Caco-2 (cell line): ENCODE results near the gene ZFP1. TPM values are rescaled to one million over a fixed set of nuclear protein-coding genes. Genes with fewer than 3 reads are reported as not detected.

Experiments used
- BruUV-seq: library from RNA; stranded (reverse); fragments of 400-500 nt; replicated peaks from 2 replicates; lab custom pipeline; 2021; lab: Mats Ljungman, UMichigan
- CTCF ChIA-PET: fragments of 300-600 bp; sonication (Branson Sonifier 250); formaldehyde crosslinking; loops from one replicate; lab custom pipeline; 2022; ENCODE audit warnings: antibody characterized with exemption; lab: Charles Lee
- POLR2A ChIA-PET: fragments of 300-600 bp; sonication (Branson Sonifier 250); formaldehyde crosslinking; loops from one replicate; lab custom pipeline; 2022; ENCODE audit warnings: antibody characterized with exemption; lab: Charles Lee
- DNase-seq, 2 experiments: peaks; one replicate each; pipeline versions ENCODE4 v3.0.0 to v3.0.0-alpha.2; 2020 to 2022
- H3K27me3 ChIP-seq: replicated peaks from 2 replicates; pipeline ENCODE4 v1.6.0; 2011; ENCODE audit warnings: low read length; ENCODE audit not compliant: control insufficient read depth, insufficient read depth
- H3K36me3 ChIP-seq: 2 replicates; pipeline ENCODE4 v1.5.1; 2011; ENCODE audit warnings: low read length; ENCODE audit not compliant: control insufficient read depth, insufficient read depth
- H3K4me1 ChIP-seq: fragments of 250-450 bp; sonication (Bioruptor Pico); 2 replicates; pipeline ENCODE4 v1.5.1; 2020; ENCODE audit warnings: mild to moderate bottlenecking
- H3K4me3 ChIP-seq: 2 replicates; pipeline ENCODE4 v1.5.1; 2011; ENCODE audit warnings: low read depth, mild to moderate bottlenecking, control low read depth, low read length
- H3K9me3 ChIP-seq: fragments of 250-450 bp; sonication (Bioruptor Pico); 2 replicates; pipeline ENCODE4 v1.5.1; 2020; ENCODE audit warnings: mild to moderate bottlenecking, moderate library complexity
- H3K27ac Mint-ChIP-seq: one replicate; pipeline ENCODE4 v1.8.0; 2022; ENCODE audit warnings: mixed read lengths; ENCODE audit not compliant: unreplicated experiment
- H3K27me3 Mint-ChIP-seq: one replicate; pipeline ENCODE4 v1.8.0; 2022; ENCODE audit warnings: mixed read lengths; ENCODE audit not compliant: insufficient read depth, unreplicated experiment
- H3K36me3 Mint-ChIP-seq: one replicate; pipeline ENCODE4 v1.8.0; 2022; ENCODE audit warnings: mild to moderate bottlenecking, mixed read lengths; ENCODE audit not compliant: insufficient read depth, unreplicated experiment
- H3K4me1 Mint-ChIP-seq: one replicate; pipeline ENCODE4 v1.8.0; 2022; ENCODE audit warnings: low read depth, mixed read lengths; ENCODE audit not compliant: unreplicated experiment
- H3K4me3 Mint-ChIP-seq: one replicate; pipeline ENCODE4 v1.8.0; 2022; ENCODE audit warnings: mild to moderate bottlenecking, moderate library complexity, mixed read lengths; ENCODE audit not compliant: unreplicated experiment
- H3K9me3 Mint-ChIP-seq: one replicate; pipeline ENCODE4 v1.8.0; 2022; ENCODE audit warnings: mixed read lengths; ENCODE audit not compliant: unreplicated experiment
- intact Hi-C: fragments of 100-400 bp; cut with micrococcal nuclease; formaldehyde crosslinking; loops from one replicate; pipeline ENCODE4 v1.10.0; 2022; ENCODE audit not compliant: unreplicated experiment
- total RNA-seq: library from RNA; stranded (reverse); gene quantifications from 2 replicates; pipeline ENCODE4 v1.2.3, GENCODE V29; 2022
- TF ChIP-seq, protein P1 (sequence below), 2 experiments: fragments of 200-600 bp in 1 of 2; IDR thresholded peaks; 1 replicate in 1 of 2; 2 replicates in 1 of 2; pipeline versions ENCODE4 v1.5.1 to v1.8.0; 2011 to 2022; ENCODE audit warnings: antibody characterized with exemption in 1 of 2, control low read depth in 1 of 2, inconsistent platforms in 1 of 2, low read depth in 1 of 2, low read length in 1 of 2, mild to moderate bottlenecking in 1 of 2, moderate library complexity in 1 of 2; ENCODE audit not compliant: insufficient read depth in 1 of 2, severe bottlenecking in 1 of 2, unreplicated experiment in 1 of 2

Gene ZFP1
- total RNA-seq, 1 experiment from 2014 or later = 11.4 TPM

DNA sequence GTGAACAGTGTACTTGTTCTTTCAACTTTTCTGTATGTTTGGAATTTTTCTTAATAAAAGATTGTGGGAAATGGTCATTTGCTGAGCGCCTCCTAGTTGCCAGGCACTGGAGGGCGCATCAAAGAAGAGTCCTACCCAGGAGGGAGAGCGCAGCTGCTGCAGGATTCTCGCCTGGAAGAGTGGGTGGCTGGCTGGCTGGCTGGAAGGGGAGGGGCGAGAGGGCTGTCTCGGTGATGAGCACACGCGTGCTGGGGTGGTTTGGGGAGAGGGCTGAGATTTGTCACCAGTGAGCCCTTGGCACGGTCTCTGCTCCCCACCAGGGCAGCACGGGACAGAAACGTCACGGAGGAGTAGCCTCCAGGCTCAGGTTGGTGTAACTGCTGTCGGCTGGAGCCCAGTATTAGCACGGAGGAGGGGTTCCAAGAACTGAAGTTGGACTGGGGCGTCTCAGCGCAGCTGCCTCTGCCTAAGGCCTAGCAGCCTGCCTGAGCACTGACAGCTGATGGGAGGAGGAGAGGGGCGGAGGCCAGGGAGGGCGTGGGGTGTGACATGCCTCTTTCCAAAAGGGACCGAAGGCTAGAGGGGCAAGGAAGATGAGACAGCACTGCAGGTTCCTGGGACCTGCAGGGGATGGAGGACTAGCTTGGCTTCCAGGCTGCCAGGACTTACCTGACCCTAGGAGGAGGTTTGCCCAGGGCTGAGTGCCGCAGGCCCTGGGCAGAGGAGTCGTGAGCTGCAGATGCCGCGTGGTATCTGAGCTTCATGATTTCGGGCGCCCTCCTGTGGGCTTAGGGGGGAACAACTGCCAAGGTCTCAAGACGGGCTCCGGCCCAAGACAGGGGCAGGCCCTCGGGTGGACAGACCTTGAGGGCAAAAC, 37.4 kb upstream of the ZFP1 start:
- Mint-ChIP-seq H3K4me3 (peak overlapping the region; percentile 32), H3K27me3 (no peaks in the 10 kb centered on the region), H3K27ac (peak overlapping the region; percentile 84), H3K4me1 (peaks cover 37% of the 10 kb centered on the region), H3K9me3 (no peaks in the 10 kb centered on the region), H3K36me3 (peaks cover 57% of the 10 kb centered on the region)
- CTCF ChIA-PET = interaction anchor here (0.6 to 3.9 kb wide), 27 partner anchors 9 to 600 kb away, joined by 3 to 112 read pairs (median 4); partner anchors contain the start of genes FA2H, WDR59 and ZNRF1
- Histone ChIP-seq H3K4me3 (no peak overlapping the region), H3K27me3 (no peaks in the 10 kb centered on the region), H3K4me1 (peaks cover 18% of the 10 kb centered on the region), H3K9me3 (no peaks in the 10 kb centered on the region), H3K36me3 (peaks cover 3% of the 10 kb centered on the region; the same call in 1 of the 2 replicates)
- POLR2A ChIA-PET = interaction anchor here (0.7 to 1.0 kb wide), 3 partner anchors 112 to 126 kb away, joined by 3 to 5 read pairs (median 5); partner anchors contain the start of genes WDR59 and ZNRF1
- no TSS peak for BruUV-seq
- TF ChIP-seq, protein P1, sequence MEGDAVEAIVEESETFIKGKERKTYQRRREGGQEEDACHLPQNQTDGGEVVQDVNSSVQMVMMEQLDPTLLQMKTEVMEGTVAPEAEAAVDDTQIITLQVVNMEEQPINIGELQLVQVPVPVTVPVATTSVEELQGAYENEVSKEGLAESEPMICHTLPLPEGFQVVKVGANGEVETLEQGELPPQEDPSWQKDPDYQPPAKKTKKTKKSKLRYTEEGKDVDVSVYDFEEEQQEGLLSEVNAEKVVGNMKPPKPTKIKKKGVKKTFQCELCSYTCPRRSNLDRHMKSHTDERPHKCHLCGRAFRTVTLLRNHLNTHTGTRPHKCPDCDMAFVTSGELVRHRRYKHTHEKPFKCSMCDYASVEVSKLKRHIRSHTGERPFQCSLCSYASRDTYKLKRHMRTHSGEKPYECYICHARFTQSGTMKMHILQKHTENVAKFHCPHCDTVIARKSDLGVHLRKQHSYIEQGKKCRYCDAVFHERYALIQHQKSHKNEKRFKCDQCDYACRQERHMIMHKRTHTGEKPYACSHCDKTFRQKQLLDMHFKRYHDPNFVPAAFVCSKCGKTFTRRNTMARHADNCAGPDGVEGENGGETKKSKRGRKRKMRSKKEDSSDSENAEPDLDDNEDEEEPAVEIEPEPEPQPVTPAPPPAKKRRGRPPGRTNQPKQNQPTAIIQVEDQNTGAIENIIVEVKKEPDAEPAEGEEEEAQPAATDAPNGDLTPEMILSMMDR (IDR thresholded peaks at IDR 0.05; ENCODE audit: insufficient read depth in 1 of 2, low read depth in 1 of 2, low read length in 1 of 2, severe bottlenecking in 1 of 2, unreplicated experiment in 1 of 2) = peak; percentile 85 to 93
- DNase-seq = peak; percentile 88 to 89
- intact Hi-C loops = loop anchor here (1.0 to 2.0 kb wide), 4 partner anchors 14 to 174 kb away; no protein-coding TSS in a partner anchor

DNA sequence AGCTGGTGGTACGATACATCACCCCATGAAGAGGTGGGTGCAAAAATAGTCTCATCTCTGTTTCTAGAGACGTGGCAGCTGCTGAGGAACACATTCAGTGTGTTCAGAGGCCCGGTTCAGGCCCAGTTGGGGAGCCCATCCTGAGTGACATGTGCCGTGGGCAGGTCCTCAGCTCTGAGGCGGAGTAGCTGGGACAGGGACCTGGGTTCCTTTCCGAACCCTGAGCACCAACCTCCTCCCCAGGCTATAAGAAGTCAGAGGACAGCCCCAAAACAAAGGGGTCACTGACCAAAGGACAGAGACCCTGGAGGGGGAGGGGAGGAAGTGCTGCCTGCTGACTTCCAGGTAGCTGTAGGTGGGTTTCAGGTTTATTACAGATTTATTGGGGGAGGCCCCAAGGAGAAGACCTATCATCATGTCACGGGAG, 36.8 kb upstream of the ZFP1 start:
- no TSS peak for BruUV-seq
- TF ChIP-seq, protein P1 (IDR thresholded peaks at IDR 0.05; ENCODE audit: insufficient read depth in 1 of 2, low read depth in 1 of 2, low read length in 1 of 2, severe bottlenecking in 1 of 2, unreplicated experiment in 1 of 2) = no peak
- H3K27ac Mint-ChIP-seq = peak overlapping the region; percentile 84
- Histone ChIP-seq H3K27me3 (no peaks in the 10 kb centered on the region), H3K4me1 (peaks cover 21% of the 10 kb centered on the region), H3K36me3 (0 out of 2 replicates have a peak, but pooled peaks cover 1% of the 10 kb centered on the region), H3K9me3 (no peaks in the 10 kb centered on the region), H3K4me3 (no peak overlapping the region)
- no peaks in the 10 kb centered on the region for H3K9me3 Mint-ChIP-seq
- no peak for DNase-seq
- POLR2A ChIA-PET = interaction anchor here (1.0 kb wide), 2 partner anchors 113 to 126 kb away, joined by 5 read pairs; partner anchors contain the start of genes WDR59 and ZNRF1
- H3K4me3 Mint-ChIP-seq = no peak overlapping the region
- intact Hi-C loops = loop anchor here (1.0 to 2.0 kb wide), 4 partner anchors 15 to 174 kb away; no protein-coding TSS in a partner anchor
- H3K4me1 Mint-ChIP-seq = peaks cover 36% of the 10 kb centered on the region
- H3K36me3 Mint-ChIP-seq = peaks cover 60% of the 10 kb centered on the region
- CTCF ChIA-PET = interaction anchor here (0.6 to 3.9 kb wide), 26 partner anchors 8 to 600 kb away, joined by 3 to 112 read pairs (median 4); partner anchors contain the start of genes WDR59 and ZNRF1
- H3K27me3 Mint-ChIP-seq = no peaks in the 10 kb centered on the region
